Spleen (tissue), 11 donors: ENCODE data around the gene GAB1. TPM values are rescaled to one million over a fixed set of nuclear protein-coding genes. Genes with fewer than 3 reads are reported as not detected.

ENCODE experiments used
- DNase-seq: peaks from one replicate; pipeline ENCODE4 v3.0.0-alpha.2; 2020
- H3K27ac ChIP-seq, 8 donors: fragments of 200-600 bp; sonication (generic) in 7 of 8; 1 replicate in 4 of 8; 2 replicates in 4 of 8; pipeline versions ENCODE4 v1.5.0 to v1.8.0; 2016 to 2021; ENCODE audit warnings: inconsistent platforms in 4 of 8, mild to moderate bottlenecking in 4 of 8, moderate library complexity in 1 of 8
- H3K27me3 ChIP-seq, 7 donors: fragments of 200-600 bp; sonication (generic) in 6 of 7; replicated peaks in 1 of 7; 1 replicate in 4 of 7; 2 replicates in 3 of 7; pipeline versions ENCODE4 v1.5.0 to v1.8.0; 2016 to 2021; ENCODE audit warnings: inconsistent platforms in 3 of 7, mild to moderate bottlenecking in 1 of 7
- H3K36me3 ChIP-seq, 6 donors: fragments of 200-600 bp; sonication (generic) in 5 of 6; 1 replicate in 4 of 6; 2 replicates in 2 of 6; pipeline versions ENCODE4 v1.5.0 to v1.8.0; 2016 to 2021; ENCODE audit warnings: inconsistent platforms in 2 of 6
- H3K4me1 ChIP-seq, 6 donors: fragments of 200-600 bp; sonication (generic) in 5 of 6; 1 replicate in 3 of 6; 2 replicates in 3 of 6; pipeline versions ENCODE4 v1.5.0 to v1.8.0; 2016 to 2021; ENCODE audit warnings: inconsistent platforms in 3 of 6
- H3K4me3 ChIP-seq, 8 donors: fragments of 200-600 bp; sonication (generic) in 7 of 8; 1 replicate in 4 of 8; 2 replicates in 4 of 8; pipeline versions ENCODE4 v1.5.0 to v1.8.0; 2016 to 2021; ENCODE audit warnings: inconsistent platforms in 4 of 8, mild to moderate bottlenecking in 4 of 8, moderate library complexity in 2 of 8
- H3K9me3 ChIP-seq, 8 donors: fragments of 200-600 bp; sonication (generic) in 7 of 8; 1 replicate in 4 of 8; 2 replicates in 4 of 8; pipeline versions ENCODE4 v1.5.0 to v1.8.0; 2016 to 2021; ENCODE audit warnings: inconsistent platforms in 4 of 8
- CTCF ChIP-seq, 11 experiments: fragments of 200-600 bp in 7 of 11; fragments of 450-650 bp in 4 of 11; sonication (generic) in 4 of 11; IDR thresholded peaks in 8 of 11; conservative IDR thresholded peaks in 3 of 11; 1 replicate in 7 of 11; 2 replicates in 4 of 11; pipeline versions ENCODE4 v1.4.0 to v1.8.0; 2016 to 2021; ENCODE audit warnings: antibody characterized with exemption in 11 of 11, inconsistent platforms in 4 of 11, mild to moderate bottlenecking in 1 of 11
- POLR2A ChIP-seq, 3 donors: fragments of 450-650 bp; IDR thresholded peaks; one replicate each; pipeline ENCODE4 v1.5.1; 2017; ENCODE audit warnings: antibody characterized with exemption in 3 of 3, mild to moderate bottlenecking in 1 of 3
- POLR2AphosphoS5 ChIP-seq, 3 donors: sonication (generic); formaldehyde crosslinking; IDR thresholded peaks; one replicate each; pipeline ENCODE4 v1.5.1; 2017; ENCODE audit warnings: antibody characterized with exemption in 3 of 3
- WGBS, 5 donors: extraction: QIAGEN DNeasy Blood & Tissue Kit in 3 of 5; methylation state at CpG; one replicate each; pipeline versions ENCODE4 v1.1.5 to v1.1.7; 2013 to 2018; 5-methylcytosine and 5-hydroxymethylcytosine counted together
- intact Hi-C: fragments of 100-400 bp; cut with DNase I; formaldehyde crosslinking; loops from one replicate; pipeline ENCODE4 v1.15.0; 2023; ENCODE audit warnings: low total_unique reads
- polyA plus RNA-seq, 3 donors: library from polyadenylated mRNA; stranded (reverse); fragments of 200-250 nt; gene quantifications; one replicate each; pipeline ENCODE4 v1.2.1, GENCODE V29; 2013
- total RNA-seq, 7 donors: library from RNA; depleted of rRNA in 3 of 7; stranded (reverse); fragments of >200 nt in 3 of 7; fragmentation: NEBNext Ultra II Directional in 4 of 7; extraction: Animal tissue kit (Norgen Biotek cat#: 25700) in 4 of 7; gene quantifications; one replicate each; pipeline versions ENCODE4 v1.1.0 to v1.2.1, GENCODE V29; 2016 to 2021
- donor health status: healthy with polysubstance abuse.
- donor health status: DM: no; HTN: no; CAD: no; lungs with moderate emphysema.
- donor health status: DM: no; HTN: no; CAD: no.
- donor health status: Bipolar disorder and iron deficiency.
- donor health status: healthy.
- donor health status: DM: no; HTN: no; CAD: no.
- donor health status: DM: yes; HTN: yes; CAD: no.

GAB1 gene
- total and polyA plus RNA-seq, 10 donors = 1.6 to 53.6 (median 23.8) TPM

GRCh38 chr4:143291314-143291713, 45.4 kb upstream of the GAB1 start:
- no peak for TF ChIP-seq POLR2AphosphoS5 (IDR thresholded peaks at IDR 0.05)
- TF ChIP-seq POLR2A (IDR thresholded peaks at IDR 0.05) = no peak
- Histone ChIP-seq H3K36me3 (no peaks in the 10 kb centered on the region), H3K27me3 (no peaks in the 10 kb centered on the region), H3K27ac (no peak overlapping the region), H3K9me3 (no peaks in the 10 kb centered on the region), H3K4me1 (no peaks in the 10 kb centered on the region), H3K4me3 (no peak overlapping the region)
- no peak for DNase-seq
- intact Hi-C loops = no loop called here

GRCh38 chr4:143292858-143293257, 43.8 kb upstream of the GAB1 start:
- Histone ChIP-seq H3K4me1 (no peaks in the 10 kb centered on the region), H3K4me3 (no peak overlapping the region), H3K36me3 (no peaks in the 10 kb centered on the region), H3K27ac (no peak overlapping the region), H3K9me3 (no peaks in the 10 kb centered on the region), H3K27me3 (no peaks in the 10 kb centered on the region)
- WGBS, 5 donors = 63 to 92% (median 83%) methylated on average over 1 of the region's 1 CpG
- intact Hi-C loops = no loop called here
- DNase-seq = no peak
- TF ChIP-seq POLR2AphosphoS5 (IDR thresholded peaks at IDR 0.05) = no peak
- TF ChIP-seq CTCF (IDR thresholded peaks at IDR 0.05 in 8 of 11, conservative IDR thresholded peaks at IDR 0.05 in 3 of 11) = no peak
- TF ChIP-seq POLR2A (IDR thresholded peaks at IDR 0.05) = no peak

GRCh38 chr4:143294310-143294709, 42.4 kb upstream of the GAB1 start:
- no peak overlapping the region for H3K27ac ChIP-seq
- whole genome bisulfite sequencing, 5 donors = 49 to 79% (median 70%) methylated on average over 3 of the region's 3 CpGs
- H3K4me3 ChIP-seq = no peak overlapping the region
- TF ChIP-seq POLR2A (IDR thresholded peaks at IDR 0.05) (no peak), CTCF (IDR thresholded peaks at IDR 0.05 in 8 of 11, conservative IDR thresholded peaks at IDR 0.05 in 3 of 11) (no peak), POLR2AphosphoS5 (IDR thresholded peaks at IDR 0.05) (no peak)
- no peaks in the 10 kb centered on the region for H3K4me1 ChIP-seq
- no peak for DNase-seq
- H3K27me3 ChIP-seq = no peaks in the 10 kb centered on the region
- intact Hi-C loops = no loop called here
- no peaks in the 10 kb centered on the region for H3K9me3 ChIP-seq
- no peaks in the 10 kb centered on the region for H3K36me3 ChIP-seq

- no peak overlapping the region for H3K4me3 ChIP-seq
- H3K27me3 ChIP-seq = no peaks in the 10 kb centered on the region
- TF ChIP-seq POLR2AphosphoS5 (IDR thresholded peaks at IDR 0.05) (no peak), POLR2A (IDR thresholded peaks at IDR 0.05) (no peak), CTCF (IDR thresholded peaks at IDR 0.05 in 8 of 11, conservative IDR thresholded peaks at IDR 0.05 in 3 of 11) (no peak)
- H3K9me3 ChIP-seq = no peaks in the 10 kb centered on the region
- no peak overlapping the region for H3K27ac ChIP-seq
- 80 to 88% (median 81%) methylated on average over 4 of the region's 4 CpGs for WGBS, 5 donors
- no peaks in the 10 kb centered on the region for H3K4me1 ChIP-seq
- no peak for DNase-seq
- no peaks in the 10 kb centered on the region for H3K36me3 ChIP-seq
- intact Hi-C loops = no loop called here
Measured at GRCh38 chr4:143294710-143295275, 41.9 kb upstream of the GAB1 start.
